Osteoblast (primary cell): Measurements from ENCODE around the gene SMARCD2. TPM values are rescaled to one million over a fixed set of nuclear protein-coding genes. Genes with fewer than 3 reads are reported as not detected.

Experiments
- DNase-seq: peaks from one replicate; pipeline ENCODE4 v3.0.0; 2011; ENCODE audit warnings: low spot score, mixed read lengths; ENCODE audit not compliant: insufficient read length; ENCODE audit errors: missing footprints
- H2AFZ ChIP-seq: 2 replicates; pipeline ENCODE4 v1.6.0; 2011; ENCODE audit warnings: mild to moderate bottlenecking, low read length
- H3K27ac ChIP-seq: 2 replicates; pipeline ENCODE4 v1.5.1; 2011; ENCODE audit warnings: mild to moderate bottlenecking, low read depth, low read length, moderate library complexity
- H3K27me3 ChIP-seq: 2 replicates; pipeline ENCODE4 v1.6.0; 2012; ENCODE audit warnings: mild to moderate bottlenecking, control low read depth, inconsistent platforms, low read length, moderate library complexity; ENCODE audit not compliant: insufficient read depth
- H3K36me3 ChIP-seq: 2 replicates; pipeline ENCODE4 v1.5.1; 2011; ENCODE audit warnings: mild to moderate bottlenecking, low read length, control low read depth, moderate library complexity; ENCODE audit not compliant: insufficient read depth
- H3K4me1 ChIP-seq: 2 replicates; pipeline ENCODE4 v1.5.1; 2011; ENCODE audit warnings: mild to moderate bottlenecking, low read length, control low read depth, moderate library complexity; ENCODE audit not compliant: insufficient read depth
- H3K4me2 ChIP-seq: 2 replicates; pipeline ENCODE4 v1.6.0; 2011; ENCODE audit warnings: mild to moderate bottlenecking, low read length; ENCODE audit not compliant: insufficient read depth
- H3K4me3 ChIP-seq: fragments of 200-600 bp; sonication (generic); 3 replicates; pipeline ENCODE4 v1.5.1; 2012; ENCODE audit warnings: mild to moderate bottlenecking, low read length, inconsistent platforms; ENCODE audit not compliant: insufficient read depth
- H3K79me2 ChIP-seq: 2 replicates; pipeline ENCODE4 v1.6.0; 2012; ENCODE audit warnings: mild to moderate bottlenecking, low read length, control low read depth, inconsistent platforms; ENCODE audit not compliant: insufficient read depth
- H3K9me3 ChIP-seq: 2 replicates; pipeline ENCODE4 v1.5.1; 2011; ENCODE audit warnings: low read depth, low read length, control low read depth
- H4K20me1 ChIP-seq: 2 replicates; pipeline ENCODE4 v1.6.0; 2012; ENCODE audit warnings: mild to moderate bottlenecking, low read length, control low read depth; ENCODE audit not compliant: insufficient read depth
- total RNA-seq: library from RNA; depleted of rRNA; stranded (reverse); fragments of >200 nt; gene quantifications from 2 replicates; pipeline ENCODE4 v1.2.3, GENCODE V29; 2012
- TF ChIP-seq, protein P1 (sequence below): IDR thresholded peaks from 2 replicates; pipeline ENCODE4 v1.5.1; 2011; ENCODE audit warnings: mild to moderate bottlenecking, low read depth, low read length, moderate library complexity; ENCODE audit errors: extremely low read depth

Gene SMARCD2
- total RNA-seq, 1 donor = 53.9 TPM

DNA sequence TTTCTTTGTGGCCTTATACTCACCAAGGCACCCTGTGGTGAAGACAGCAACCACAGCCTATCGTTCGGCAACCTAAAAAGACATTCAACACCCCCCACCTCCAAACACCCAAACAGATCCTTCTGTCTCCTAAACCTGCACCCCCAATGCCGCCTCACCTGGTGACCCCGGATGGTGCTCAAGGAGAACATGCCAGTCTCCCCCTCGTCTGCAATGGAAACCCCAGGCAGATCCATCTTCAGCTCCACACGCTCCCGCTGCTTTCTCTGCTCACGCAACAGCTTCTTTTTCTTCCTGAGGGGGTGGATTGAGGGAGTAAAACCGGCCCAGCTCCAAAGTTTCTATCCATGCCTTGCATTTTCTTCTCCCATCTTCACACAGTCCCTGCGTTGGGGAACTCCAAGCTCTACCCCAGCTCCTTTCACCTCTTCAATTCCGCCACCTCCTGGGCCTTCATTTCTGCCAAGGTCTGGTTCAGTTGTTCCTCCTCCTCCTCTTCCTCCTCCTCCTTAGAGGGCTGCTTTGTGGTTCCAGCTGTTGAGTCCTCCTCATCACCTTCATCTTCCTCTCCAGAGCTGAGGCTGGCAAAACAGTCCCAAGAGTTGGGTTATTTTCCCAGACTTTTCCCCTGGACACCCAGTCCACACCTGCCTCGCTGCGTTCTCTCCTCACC, 18.7 kb downstream of the SMARCD2 start:
- no peak overlapping the region for H3K27ac ChIP-seq
- H2AFZ ChIP-seq = no peak overlapping the region
- TF ChIP-seq, protein P1, sequence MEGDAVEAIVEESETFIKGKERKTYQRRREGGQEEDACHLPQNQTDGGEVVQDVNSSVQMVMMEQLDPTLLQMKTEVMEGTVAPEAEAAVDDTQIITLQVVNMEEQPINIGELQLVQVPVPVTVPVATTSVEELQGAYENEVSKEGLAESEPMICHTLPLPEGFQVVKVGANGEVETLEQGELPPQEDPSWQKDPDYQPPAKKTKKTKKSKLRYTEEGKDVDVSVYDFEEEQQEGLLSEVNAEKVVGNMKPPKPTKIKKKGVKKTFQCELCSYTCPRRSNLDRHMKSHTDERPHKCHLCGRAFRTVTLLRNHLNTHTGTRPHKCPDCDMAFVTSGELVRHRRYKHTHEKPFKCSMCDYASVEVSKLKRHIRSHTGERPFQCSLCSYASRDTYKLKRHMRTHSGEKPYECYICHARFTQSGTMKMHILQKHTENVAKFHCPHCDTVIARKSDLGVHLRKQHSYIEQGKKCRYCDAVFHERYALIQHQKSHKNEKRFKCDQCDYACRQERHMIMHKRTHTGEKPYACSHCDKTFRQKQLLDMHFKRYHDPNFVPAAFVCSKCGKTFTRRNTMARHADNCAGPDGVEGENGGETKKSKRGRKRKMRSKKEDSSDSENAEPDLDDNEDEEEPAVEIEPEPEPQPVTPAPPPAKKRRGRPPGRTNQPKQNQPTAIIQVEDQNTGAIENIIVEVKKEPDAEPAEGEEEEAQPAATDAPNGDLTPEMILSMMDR = no peak
- no peaks in the 10 kb centered on the region for H3K27me3 ChIP-seq
- H3K4me3 ChIP-seq = no peak overlapping the region
- peaks cover 66% of the 10 kb centered on the region for H3K36me3 ChIP-seq
- H4K20me1 ChIP-seq = peaks cover 22% of the 10 kb centered on the region
- H3K4me2 ChIP-seq = no peak overlapping the region
- H3K9me3 ChIP-seq = no peaks in the 10 kb centered on the region
- peak; percentile 69 for DNase-seq
- peaks cover 18% of the 10 kb centered on the region for H3K4me1 ChIP-seq
- H3K79me2 ChIP-seq = peaks cover 66% of the 10 kb centered on the region

DNA sequence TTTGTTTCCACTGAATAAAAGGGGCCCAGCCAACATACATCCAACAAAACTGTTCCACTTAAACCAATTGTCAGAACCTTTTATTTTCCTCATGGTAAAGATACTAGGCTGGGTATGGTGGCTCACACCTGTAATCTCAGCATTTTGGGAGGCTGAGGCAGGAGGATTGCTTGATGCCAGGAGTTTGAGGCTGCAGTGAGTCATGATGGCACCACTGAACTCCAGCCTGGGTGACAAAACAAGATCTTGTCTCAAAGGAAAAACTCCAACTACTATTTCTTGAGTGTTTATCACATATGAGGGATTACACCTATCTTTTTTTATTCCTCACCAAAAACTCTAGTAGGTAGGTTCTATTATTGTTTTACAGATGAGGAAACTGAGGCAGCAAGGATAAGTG, 19.9 kb downstream of the SMARCD2 start:
- no peak for DNase-seq
- H3K36me3 ChIP-seq = peaks cover 78% of the 10 kb centered on the region
- H3K27ac ChIP-seq = no peak overlapping the region

DNA sequence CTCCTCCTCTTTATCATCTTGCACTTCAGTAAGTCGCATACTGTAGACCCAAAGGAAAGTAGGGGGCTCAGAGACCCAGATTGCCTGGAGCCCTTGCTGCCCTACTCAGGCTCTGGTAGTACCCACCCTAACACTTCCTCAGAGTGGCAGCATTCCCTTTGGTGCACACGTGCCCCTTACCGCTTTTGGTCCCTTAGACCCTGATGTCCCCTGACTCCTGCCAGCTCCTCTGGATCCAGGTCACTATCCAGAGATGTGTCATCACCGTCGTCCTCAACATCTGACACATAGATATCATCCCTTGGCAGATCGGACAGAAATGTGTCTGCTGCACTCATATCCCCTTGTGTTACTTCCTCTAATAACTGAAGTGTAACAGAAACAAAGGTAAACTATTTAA, 20.7 kb downstream of the SMARCD2 start:
- H3K27me3 ChIP-seq = no peaks in the 10 kb centered on the region
- no peak overlapping the region for H3K4me2 ChIP-seq
- H3K79me2 ChIP-seq = peaks cover 56% of the 10 kb centered on the region
- peaks cover 16% of the 10 kb centered on the region for H4K20me1 ChIP-seq
- TF ChIP-seq, protein P1 = no peak
- H3K4me3 ChIP-seq = no peak overlapping the region
- H3K4me1 ChIP-seq = peaks cover 6% of the 10 kb centered on the region
- H3K36me3 ChIP-seq = peaks cover 86% of the 10 kb centered on the region
- H2AFZ ChIP-seq = no peak overlapping the region
- DNase-seq = no peak
- no peak overlapping the region for H3K27ac ChIP-seq
- no peaks in the 10 kb centered on the region for H3K9me3 ChIP-seq

More for the DNA sequence above, 19.9 kb downstream of the SMARCD2 start:
- peaks cover 16% of the 10 kb centered on the region for H4K20me1 ChIP-seq
- peaks cover 58% of the 10 kb centered on the region for H3K79me2 ChIP-seq
- no peak overlapping the region for H3K4me3 ChIP-seq
- H3K9me3 ChIP-seq = no peaks in the 10 kb centered on the region
- TF ChIP-seq, protein P1 = no peak
- peaks cover 6% of the 10 kb centered on the region for H3K4me1 ChIP-seq
- H3K4me2 ChIP-seq = no peak overlapping the region
- H3K27me3 ChIP-seq = no peaks in the 10 kb centered on the region
- H2AFZ ChIP-seq = no peak overlapping the region

DNA sequence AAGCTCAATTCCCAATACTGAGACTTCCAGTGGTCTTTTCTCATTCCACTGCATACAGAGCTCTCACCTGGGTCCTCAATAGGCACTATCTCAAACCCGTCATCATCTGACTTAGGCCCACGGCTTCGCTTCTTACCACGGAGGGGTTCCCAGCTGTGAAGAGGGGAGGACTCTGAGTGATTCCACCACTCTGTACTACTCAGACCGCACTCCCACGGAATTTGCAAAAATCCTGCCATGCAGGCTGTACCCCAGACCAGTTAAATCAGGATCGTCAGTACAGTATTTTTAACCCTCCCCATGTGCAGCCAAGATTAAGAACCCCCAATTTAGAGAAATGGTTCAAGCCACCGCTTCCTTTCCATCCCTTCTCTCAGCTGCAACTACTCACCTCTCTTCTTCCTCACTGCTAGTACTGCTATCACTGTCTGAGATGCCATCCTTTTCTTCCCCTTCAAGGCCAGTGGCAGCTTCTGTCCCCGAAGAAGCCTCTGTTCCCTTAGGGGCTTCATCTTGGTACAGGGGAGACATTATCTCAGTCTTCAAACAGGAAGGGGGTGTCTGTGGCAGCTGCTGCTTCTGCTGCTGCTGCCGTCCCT, 21.4 kb downstream of the SMARCD2 start:
- peaks cover 15% of the 10 kb centered on the region for H4K20me1 ChIP-seq

More for the DNA sequence above, 21.4 kb downstream of the SMARCD2 start:
- Histone ChIP-seq H3K4me2 (no peak overlapping the region), H3K27me3 (no peaks in the 10 kb centered on the region), H3K36me3 (peaks cover 93% of the 10 kb centered on the region), H3K4me3 (no peak overlapping the region), H3K79me2 (peaks cover 50% of the 10 kb centered on the region), H3K4me1 (peaks cover 7% of the 10 kb centered on the region), H3K9me3 (no peaks in the 10 kb centered on the region), H2AFZ (no peak overlapping the region), H3K27ac (no peak overlapping the region)
- TF ChIP-seq, protein P1 = no peak
- DNase-seq = no peak
